ENCODE measurements around the gene CDKAL1. TPM values are rescaled to one million over a fixed set of nuclear protein-coding genes. Genes with fewer than 3 reads are reported as not detected.

CDKAL1 gene
- total and polyA plus RNA-seq, 2 of the 8 experiments (the other 6 are each of a cell fraction or from before 2014, with no cell fraction given) = 8.4 to 24.6 TPM

GRCh38 chr6:21099338-21100314 lies 565.4 kb downstream of the CDKAL1 start:
- FAIRE-seq (no peak), DNase-seq (ENCODE audit: low read depth in 1 of 2, low spot score in 2 of 2) (no peak)
- no peak overlapping the region for H2AK5ac ChIP-seq (ENCODE audit: low read depth, low read length)
- H3K18ac ChIP-seq (ENCODE audit: extremely low read depth, low read length) = no peak overlapping the region
- ChIA-PET POLR2A (ENCODE audit: partially characterized antibody) (no interaction called here), CTCF (ENCODE audit: partially characterized antibody) (interaction anchor here (0.8 kb wide), 1 partner anchor 139 kb away, joined by 4 read pairs; no protein-coding TSS in a partner anchor)
- no peak overlapping the region for H2BK120ac ChIP-seq (replicated peaks; ENCODE audit: low read depth, low read length)
- no peak overlapping the region for H3K4me2 ChIP-seq (ENCODE audit: insufficient read depth in 1 of 2, low read depth in 2 of 2, low read length in 2 of 2)
- H3K4me1 ChIP-seq (replicated peaks in 1 of 4; ENCODE audit: control insufficient read depth in 3 of 4, insufficient read depth in 4 of 4, low read length in 3 of 4) = peaks cover 1 to 10% (median 8%) of the 10 kb centered on the region in 4 experiments; a peak in 4 of 7 replicates
- H3K56ac ChIP-seq (replicated peaks; ENCODE audit: insufficient read length, low read depth, low read length) = no peak overlapping the region
- H2BK12ac ChIP-seq (ENCODE audit: low read depth, low read length) = no peak overlapping the region
- 93% methylated on average over 7 of the region's 7 CpGs; no CpG with 5 or more reads in 1 of the 2 experiments for WGBS, 2 experiments (ENCODE audit: extremely low coverage in 1 of 2, insufficient coverage in 1 of 2, insufficient read length in 1 of 2, insufficient replicate concordance in 2 of 2, low coverage in 1 of 2, low lambda C conversion rate in 2 of 2, missing lambda C conversion rate in 1 of 2)
- no peaks in the 10 kb centered on the region for H3K79me2 ChIP-seq (ENCODE audit: control insufficient read depth in 1 of 2, insufficient read depth in 2 of 2, low read length in 2 of 2)
- no peaks in the 10 kb centered on the region for H3K36me3 ChIP-seq (ENCODE audit: control insufficient read depth in 2 of 4, insufficient read depth in 4 of 4, low read length in 3 of 4)
- H3K23ac ChIP-seq (ENCODE audit: insufficient read length) = no peak overlapping the region
- H2AFZ ChIP-seq (ENCODE audit: low read length) = no peak overlapping the region
- no peaks in the 10 kb centered on the region for H3K23me2 ChIP-seq (ENCODE audit: low read depth, low read length)
- no peak overlapping the region for H4K8ac ChIP-seq (ENCODE audit: extremely low read depth, insufficient read depth, low read length)
- no peaks in the 10 kb centered on the region for H4K20me1 ChIP-seq (replicated peaks in 1 of 2; ENCODE audit: control insufficient read depth in 1 of 2, insufficient read depth in 2 of 2, low read length in 2 of 2)
- no peak overlapping the region for H2BK5ac ChIP-seq (ENCODE audit: low read depth, low read length)
- H2BK20ac ChIP-seq (ENCODE audit: low read length) = no peak overlapping the region
- no peak overlapping the region for H3K4ac ChIP-seq (replicated peaks; ENCODE audit: insufficient read length, low read depth, low read length)
- H3K9ac ChIP-seq (replicated peaks in 1 of 4; ENCODE audit: extremely low read depth in 1 of 4, low read depth in 3 of 4, low read length in 3 of 4) = no peak overlapping the region
- H2BK15ac ChIP-seq (ENCODE audit: low read length) = no peak overlapping the region
- no peaks in the 10 kb centered on the region for H3K79me1 ChIP-seq (ENCODE audit: low read depth, low read length)
- no peak overlapping the region for H3K4me3 ChIP-seq (ENCODE audit: extremely low read depth in 1 of 4, insufficient read depth in 2 of 4, low read depth in 3 of 4, low read length in 4 of 4)
- H3K14ac ChIP-seq (ENCODE audit: insufficient read length) = no peak overlapping the region
- no peaks in the 10 kb centered on the region for H3K9me3 ChIP-seq (ENCODE audit: insufficient read depth in 2 of 2, low read depth in 1 of 2, low read length in 1 of 2)
- H3K27ac ChIP-seq (ENCODE audit: low read depth, low read length) = no peak overlapping the region
- no peak overlapping the region for H4K5ac ChIP-seq (ENCODE audit: insufficient read length, low read depth, low read length)
- no peaks in the 10 kb centered on the region for H3K27me3 ChIP-seq (replicated peaks in 1 of 4; ENCODE audit: control insufficient read depth in 3 of 4, extremely low read depth in 1 of 4, insufficient read depth in 3 of 4, low read length in 3 of 4)
- H4K91ac ChIP-seq (replicated peaks; ENCODE audit: insufficient read length, low read length) = no peak overlapping the region
- TF ChIP-seq KDM1A (IDR thresholded peaks at IDR 0.05; ENCODE audit: borderline replicate concordance, low read length) (no peak), JUN (IDR thresholded peaks at IDR 0.05; ENCODE audit: low read depth, low read length) (no peak), FOSL1 (IDR thresholded peaks at IDR 0.05; ENCODE audit: insufficient read depth, low read depth, low read length) (no peak), RFX5 (IDR thresholded peaks at IDR 0.05; ENCODE audit: borderline replicate concordance, low read depth, low read length) (no peak), PHF8 (conservative IDR thresholded peaks at IDR 0.05; ENCODE audit: low read depth, low read length) (no peak), RXRA (IDR thresholded peaks at IDR 0.05; ENCODE audit: insufficient read depth, low read depth, low read length) (no peak), KDM4A (IDR thresholded peaks at IDR 0.05; ENCODE audit: low read depth, low read length, severe bottlenecking) (no peak), POLR2AphosphoS5 (IDR thresholded peaks at IDR 0.05; ENCODE audit: low read depth, low read length) (no peak), GTF2F1 (IDR thresholded peaks at IDR 0.05; ENCODE audit: borderline replicate concordance, low read depth, low read length) (no peak), EP300 (IDR thresholded peaks at IDR 0.05; ENCODE audit: borderline replicate concordance in 1 of 2, low read depth in 2 of 2, low read length in 2 of 2) (no peak), NANOG (IDR thresholded peaks at IDR 0.05; ENCODE audit: insufficient read depth, low read depth, low read length, poor library complexity, severe bottlenecking) (no peak)

Data from H1 (cell line).